HepG2 (cell line): ENCODE measurements around the gene GRID1. TPM values are rescaled to one million over a fixed set of nuclear protein-coding genes. Genes with fewer than 3 reads are reported as not detected.

Source experiments
- ATAC-seq: fragments of 200-7000 bp; cut with Tn5 transposase; 3 replicates; pipeline ENCODE4 v1.9.1; 2020; ENCODE audit warnings: mild to moderate bottlenecking, moderate library complexity
- BruUV-seq: library from RNA; stranded (reverse); fragments of 400-500 nt; replicated peaks from 2 replicates; lab custom pipeline; 2021; lab: Mats Ljungman, UMichigan
- CTCF ChIA-PET: fragments of 300-600 bp; formaldehyde crosslinking; extraction: SDS; loops from one replicate; lab custom pipeline; 2021; ENCODE audit warnings: low total read pairs, inconsistent platforms, low intra/inter-chr PET ratio; lab: Yijun Ruan, JAX
- POLR2A ChIA-PET: fragments of 350-600 bp; sonication (Branson Sonifier 250); formaldehyde crosslinking; loops from one replicate; lab custom pipeline; 2020; ENCODE audit warnings: antibody characterized with exemption, inconsistent platforms; lab: Yijun Ruan, JAX
- DNase-seq: peaks from one replicate; pipeline ENCODE4 v3.0.0-alpha.2; 2015; ENCODE audit warnings: low spot score
- FAIRE-seq: peaks from 3 replicates; lab custom pipeline; 2011; peaks lifted over from hg19 to GRCh38; lab: Jason Lieb, UNC
- H2AFZ ChIP-seq: one replicate; pipeline ENCODE4 v1.6.1; 2011; ENCODE audit warnings: low read length, inconsistent platforms
- H3K27ac ChIP-seq: fragments of 300-600 bp; 3 replicates; pipeline ENCODE4 v1.8.0; 2011; ENCODE audit warnings: mixed run types, mild to moderate bottlenecking, mixed read lengths, low read length, inconsistent platforms; ENCODE audit not compliant: insufficient read depth; ENCODE audit errors: extremely low read length
- H3K27me3 ChIP-seq, 2 experiments: fragments of 200-600 bp in 1 of 2; 2 replicates in 1 of 2; 3 replicates in 1 of 2; pipeline versions ENCODE4 v1.6.0 to v1.8.0; 2011; ENCODE audit warnings: low read length in 2 of 2, mild to moderate bottlenecking in 2 of 2, moderate library complexity in 2 of 2, inconsistent platforms in 1 of 2; ENCODE audit not compliant: insufficient read depth in 2 of 2, control insufficient read depth in 1 of 2
- H3K36me3 ChIP-seq, 2 experiments: fragments of 200-600 bp in 1 of 2; replicated peaks in 1 of 2; 2 replicates in 1 of 2; 3 replicates in 1 of 2; pipeline versions ENCODE4 v1.5.1 to v1.8.0; 2011; ENCODE audit warnings: low read length in 2 of 2, inconsistent platforms in 1 of 2; ENCODE audit not compliant: insufficient read depth in 2 of 2, control insufficient read depth in 1 of 2
- H3K4me1 ChIP-seq: 2 replicates; pipeline ENCODE4 v1.5.1; 2012; ENCODE audit warnings: low read length, inconsistent platforms; ENCODE audit not compliant: insufficient read depth
- H3K4me2 ChIP-seq: 2 replicates; pipeline ENCODE4 v1.6.0; 2011; ENCODE audit warnings: low read depth, low read length, inconsistent platforms
- H3K4me3 ChIP-seq, 3 experiments: fragments of 200-600 bp in 1 of 3; sonication (generic), shearing (Covaris generic) in 1 of 3; replicated peaks in 1 of 3; 2 replicates each; pipeline ENCODE4 v1.5.1; 2011 to 2016; ENCODE audit warnings: low read length in 3 of 3, inconsistent platforms in 2 of 3, low read depth in 2 of 3, mild to moderate bottlenecking in 2 of 3, control low read depth in 1 of 3, mixed read lengths in 1 of 3; ENCODE audit not compliant: insufficient read depth in 1 of 3
- H3K79me2 ChIP-seq: one replicate; pipeline ENCODE4 v1.6.1; 2011; ENCODE audit warnings: low read length, inconsistent platforms; ENCODE audit not compliant: insufficient read depth
- H3K9ac ChIP-seq: 2 replicates; pipeline ENCODE4 v1.6.0; 2011; ENCODE audit warnings: mild to moderate bottlenecking, low read depth, low read length, inconsistent platforms; ENCODE audit not compliant: insufficient read depth
- H3K9me3 ChIP-seq: 2 replicates; pipeline ENCODE4 v1.5.1; 2012; ENCODE audit warnings: mild to moderate bottlenecking, low read length
- H4K20me1 ChIP-seq: 2 replicates; pipeline ENCODE4 v1.6.0; 2011; ENCODE audit warnings: inconsistent platforms, mild to moderate bottlenecking, low read length, moderate library complexity; ENCODE audit not compliant: insufficient read depth
- ATM ChIP-seq: fragments of 450-650 bp; IDR thresholded peaks from 2 replicates; pipeline ENCODE4 v1.7.1; 2017; ENCODE audit warnings: mild to moderate bottlenecking, borderline replicate concordance
- FOXO1 ChIP-seq: sonication (generic); formaldehyde crosslinking; IDR thresholded peaks from 2 replicates; pipeline ENCODE4 v1.4.0; 2020; ENCODE audit warnings: missing genetic modification reagents
- MAFG ChIP-seq: sonication (generic); formaldehyde crosslinking; IDR thresholded peaks from 2 replicates; pipeline ENCODE4 v1.5.1; 2020; ENCODE audit warnings: mild to moderate bottlenecking, missing genetic modification reagents
- MTA1 ChIP-seq: sonication (generic); formaldehyde crosslinking; IDR thresholded peaks from 2 replicates; pipeline ENCODE4 v1.4.0; 2020; ENCODE audit warnings: missing genetic modification reagents, mild to moderate bottlenecking, borderline replicate concordance
- TCF12 ChIP-seq, 2 experiments: fragments of 450-650 bp in 1 of 2; sonication (generic) in 1 of 2; formaldehyde crosslinking in 1 of 2; IDR thresholded peaks; 2 replicates each; pipeline versions ENCODE4 v1.6.1 to v1.8.0; 2017 to 2022; ENCODE audit warnings: antibody characterized with exemption in 1 of 2, mild to moderate bottlenecking in 1 of 2, missing genetic modification reagents in 1 of 2, moderate library complexity in 1 of 2
- TCF7L2 ChIP-seq: IDR thresholded peaks from 2 replicates; pipeline ENCODE4 v1.6.1; 2011; ENCODE audit warnings: mild to moderate bottlenecking, low read depth, low read length, moderate library complexity
- WGBS: methylation state at CpG from one replicate; pipeline ENCODE4 v1.1.6; 2017; ENCODE audit warnings: low lambda C conversion rate; 5-methylcytosine and 5-hydroxymethylcytosine counted together
- in situ Hi-C: cut with HindIII; loops from 2 replicates; pipeline ENCODE4 v1.10.0; 2017; ENCODE audit warnings: low pct_unique_long_range_greater_than_20kb; ENCODE audit not compliant: extremely low pct_ligation_motif_present
- intact Hi-C: fragments of 100-400 bp; cut with micrococcal nuclease; formaldehyde crosslinking; loops from one replicate; pipeline ENCODE4 v1.10.0; 2022; ENCODE audit not compliant: unreplicated experiment
- polyA plus RNA-seq, 8 experiments: library from polyadenylated mRNA; depleted of rRNA in 3 of 8; stranded (reverse) in 7 of 8; unstranded in 1 of 8; fragments of >200 nt; fragmentation: Illumina TruSeq in 4 of 8; extraction: Trizol in 4 of 8; gene quantifications; 2 replicates each; pipeline versions ENCODE4 v1.2.1 to v1.2.3, GENCODE V29; 2011 to 2016; ENCODE audit warnings: low read depth in 4 of 8, missing spikeins in 1 of 8, mixed read lengths in 1 of 8; ENCODE audit not compliant: insufficient read depth in 1 of 8
- total RNA-seq, 5 experiments: library from RNA; depleted of rRNA; stranded (reverse); fragments of >200 nt; fragmentation: Illumina TruSeq; extraction: Trizol; gene quantifications; 2 replicates each; pipeline ENCODE4 v1.2.3, GENCODE V29; 2016; ENCODE audit warnings: low read depth in 1 of 5
- TF ChIP-seq, protein P1 (sequence below): sonication (generic); formaldehyde crosslinking; IDR thresholded peaks from 2 replicates; pipeline ENCODE4 v1.5.0; 2020; ENCODE audit warnings: missing genetic modification reagents
- TF ChIP-seq, protein P2 (sequence below): sonication (generic); formaldehyde crosslinking; IDR thresholded peaks from 2 replicates; pipeline ENCODE4 v1.5.0; 2020; ENCODE audit warnings: missing genetic modification reagents

Gene GRID1
- total and polyA plus RNA-seq, 2 of the 13 experiments (the other 11 are each of a cell fraction or from before 2014, with no cell fraction given), result 0.05 TPM; not detected in 1

DNA sequence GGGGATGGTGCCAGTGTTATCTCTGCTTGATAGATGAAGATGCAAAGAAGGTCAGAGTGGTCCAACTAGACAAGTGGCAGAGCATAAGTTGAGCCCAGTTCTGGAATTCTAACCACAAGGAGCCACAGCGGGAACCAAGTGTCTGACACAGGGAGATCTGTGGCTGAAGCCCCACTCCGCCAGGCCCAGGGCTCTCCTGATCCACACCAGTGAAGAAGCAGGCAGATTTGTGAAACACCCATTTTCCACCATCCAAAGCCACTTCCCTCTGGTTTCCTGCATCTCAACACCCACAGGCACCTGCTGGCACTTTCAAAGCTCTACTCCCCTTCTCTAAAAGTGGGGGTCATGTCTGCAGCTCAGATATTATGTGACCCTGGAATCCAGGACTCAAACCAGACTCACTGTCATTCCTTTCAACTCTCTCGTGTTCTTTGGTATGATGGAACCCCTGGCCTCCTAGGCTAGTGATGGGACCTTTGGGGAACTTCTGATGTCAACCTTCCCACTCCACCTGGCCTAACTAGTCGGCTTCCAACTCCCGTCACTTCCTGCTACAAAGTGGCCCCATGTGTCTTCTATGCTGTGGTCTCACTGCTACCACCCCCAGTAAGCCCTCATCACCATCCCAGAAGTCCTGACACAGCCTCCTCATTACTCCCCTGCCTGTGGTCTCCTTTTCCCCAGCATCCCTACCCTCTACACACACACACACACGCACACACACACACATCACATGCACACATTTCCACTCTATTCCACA, 177.6 kb downstream of the GRID1 start:
- DNase-seq, result no peak
- TF ChIP-seq ATM (no peak), TCF12 (IDR thresholded peaks at IDR 0.05) (no peak), TCF12 (CRISPR knock-in tag; IDR thresholded peaks at IDR 0.05) (no peak), MTA1 (CRISPR knock-in tag) (no peak), FOXO1 (CRISPR knock-in tag) (no peak), TCF7L2 (no peak), MAFG (CRISPR knock-in tag) (no peak)
- TF ChIP-seq, protein P1, sequence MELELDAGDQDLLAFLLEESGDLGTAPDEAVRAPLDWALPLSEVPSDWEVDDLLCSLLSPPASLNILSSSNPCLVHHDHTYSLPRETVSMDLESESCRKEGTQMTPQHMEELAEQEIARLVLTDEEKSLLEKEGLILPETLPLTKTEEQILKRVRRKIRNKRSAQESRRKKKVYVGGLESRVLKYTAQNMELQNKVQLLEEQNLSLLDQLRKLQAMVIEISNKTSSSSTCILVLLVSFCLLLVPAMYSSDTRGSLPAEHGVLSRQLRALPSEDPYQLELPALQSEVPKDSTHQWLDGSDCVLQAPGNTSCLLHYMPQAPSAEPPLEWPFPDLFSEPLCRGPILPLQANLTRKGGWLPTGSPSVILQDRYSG, result no peak
- TF ChIP-seq, protein P2, sequence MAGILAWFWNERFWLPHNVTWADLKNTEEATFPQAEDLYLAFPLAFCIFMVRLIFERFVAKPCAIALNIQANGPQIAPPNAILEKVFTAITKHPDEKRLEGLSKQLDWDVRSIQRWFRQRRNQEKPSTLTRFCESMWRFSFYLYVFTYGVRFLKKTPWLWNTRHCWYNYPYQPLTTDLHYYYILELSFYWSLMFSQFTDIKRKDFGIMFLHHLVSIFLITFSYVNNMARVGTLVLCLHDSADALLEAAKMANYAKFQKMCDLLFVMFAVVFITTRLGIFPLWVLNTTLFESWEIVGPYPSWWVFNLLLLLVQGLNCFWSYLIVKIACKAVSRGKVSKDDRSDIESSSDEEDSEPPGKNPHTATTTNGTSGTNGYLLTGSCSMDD, result no peak
- Histone ChIP-seq H3K79me2 (no peaks in the 10 kb centered on the region), H3K4me2 (no peak overlapping the region), H3K36me3 (no peaks in the 10 kb centered on the region), H3K27ac (no peak overlapping the region), H3K4me1 (no peaks in the 10 kb centered on the region), H3K9me3 (no peaks in the 10 kb centered on the region), H3K4me3 (no peak overlapping the region), H3K27me3 (no peaks in the 10 kb centered on the region; a peak in 1 of 5 replicates), H3K9ac (no peak overlapping the region), H2AFZ (no peak overlapping the region), H4K20me1 (no peaks in the 10 kb centered on the region)
- ChIA-PET POLR2A (no interaction called here), CTCF (no interaction called here)
- in situ Hi-C loops (no loop called here), intact Hi-C loops (no loop called here)
- BruUV-seq, result no TSS peak
- FAIRE-seq, result no peak
- no peak for ATAC-seq
- 17% methylated on average over 6 of the region's 6 CpGs for WGBS
